HEK293T (cell line): ENCODE measurements around the gene CHRND.
"Not testable (repeated sequence)": the region's sequence is repeated elsewhere in the genome, so short reads cannot be mapped to it uniquely, and the experiment has no call there.

Experiments used
- ARNT ChIP-seq: fragments of 450-650 bp; IDR thresholded peaks from 2 replicates; pipeline ENCODE4 v1.6.1; 2017; ENCODE audit warnings: mild to moderate bottlenecking
- FOXA1 ChIP-seq: fragments of 450-650 bp; IDR thresholded peaks from 2 replicates; pipeline ENCODE4 v1.6.1; 2016; ENCODE audit warnings: mild to moderate bottlenecking
- FOXM1 ChIP-seq: fragments of 450-650 bp; IDR thresholded peaks from 2 replicates; pipeline ENCODE4 v1.6.1; 2017; ENCODE audit warnings: mild to moderate bottlenecking, borderline replicate concordance
- LEF1 ChIP-seq: fragments of 450-650 bp; IDR thresholded peaks from 2 replicates; pipeline ENCODE4 v1.6.1; 2017; ENCODE audit warnings: mild to moderate bottlenecking, borderline replicate concordance
- NFRKB ChIP-seq: fragments of 450-650 bp; IDR thresholded peaks from 2 replicates; pipeline ENCODE4 v1.6.1; 2016; ENCODE audit warnings: mild to moderate bottlenecking, moderate library complexity
- ZNF384 ChIP-seq: fragments of 450-650 bp; IDR thresholded peaks from 2 replicates; pipeline ENCODE4 v1.6.1; 2016

DNA sequence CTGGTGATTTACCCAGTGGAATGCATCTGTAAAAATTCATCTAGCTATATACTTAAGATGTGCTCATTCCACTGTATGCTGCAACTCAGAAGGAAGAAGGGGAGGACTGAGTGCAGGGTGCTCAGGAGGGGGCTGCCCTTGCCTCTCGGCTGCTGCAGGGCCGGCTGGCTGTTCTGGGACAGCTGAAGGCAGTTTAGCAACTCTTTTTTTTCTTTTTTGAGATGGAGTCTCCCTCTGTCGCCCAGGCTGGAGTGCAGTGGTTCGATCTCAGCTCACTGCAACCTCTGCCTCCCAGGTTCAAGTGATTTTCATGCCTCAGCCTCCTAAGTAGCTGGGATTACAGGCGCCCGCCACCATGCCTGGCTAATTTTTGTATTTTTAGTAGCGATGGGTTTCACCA lies 6.9 kb downstream of the CHRND start:
- TF ChIP-seq FOXA1, NFRKB, FOXM1, ARNT, ZNF384, LEF1: not testable (repeated sequence)
